ENCODE results near the gene BTBD9.

DNA sequence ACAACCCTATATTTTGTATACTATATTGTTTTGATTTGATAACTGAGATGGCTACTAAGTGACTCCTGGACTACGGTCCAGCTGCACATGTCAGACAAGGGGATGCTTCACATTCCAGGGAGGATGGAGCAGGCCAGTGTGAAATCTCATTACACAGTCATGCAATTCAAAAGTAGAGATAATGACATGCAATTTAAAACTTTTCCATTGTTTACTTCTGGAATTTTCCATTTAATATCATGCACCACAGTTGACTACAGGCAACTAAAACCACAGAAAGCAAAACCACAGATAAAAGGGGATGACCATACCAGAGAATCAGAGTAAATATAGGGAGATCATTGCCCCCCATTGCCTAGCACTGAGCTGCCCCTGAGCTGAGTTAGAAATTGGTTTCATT is 366.4 kb downstream of the BTBD9 start:
- no peak for TF ChIP-seq CTCF (IDR thresholded peaks at IDR 0.05)
- TF ChIP-seq POLR2A (IDR thresholded peaks at IDR 0.05) = no peak
